GM21619 (cell line): Measurements from ENCODE around the gene NEK11.
"Not testable (repeated sequence)": the region's sequence is repeated elsewhere in the genome, so short reads cannot be mapped to it uniquely, and the experiment has no call there.

Experiments
- ATAC-seq: cut with Tn5 transposase; IDR thresholded peaks from one replicate; pipeline ENCODE4 v1.9.1; 2021; ENCODE audit not compliant: unreplicated experiment

The NEK11 gene

DNA sequence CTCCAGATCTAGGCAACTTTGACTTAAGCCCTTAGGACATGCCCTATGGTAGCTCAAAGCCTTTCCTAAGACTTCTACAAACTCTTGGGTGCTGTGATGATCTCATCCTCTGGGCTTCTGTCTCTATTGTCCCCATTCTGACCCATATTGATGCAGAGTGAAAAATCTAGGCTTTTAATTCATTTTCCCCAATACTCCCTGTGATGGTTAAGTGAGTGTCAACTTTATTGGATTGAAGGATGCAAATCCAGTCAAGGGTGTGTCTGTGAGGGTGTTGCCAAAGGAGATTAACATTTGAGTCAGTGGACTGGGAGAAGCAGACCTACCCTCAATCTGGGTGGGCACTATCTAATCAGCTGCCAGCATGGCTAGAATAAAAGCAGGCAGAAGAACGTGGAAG lies 257.6 kb downstream of the NEK11 start:
- no peak for ATAC-seq

DNA sequence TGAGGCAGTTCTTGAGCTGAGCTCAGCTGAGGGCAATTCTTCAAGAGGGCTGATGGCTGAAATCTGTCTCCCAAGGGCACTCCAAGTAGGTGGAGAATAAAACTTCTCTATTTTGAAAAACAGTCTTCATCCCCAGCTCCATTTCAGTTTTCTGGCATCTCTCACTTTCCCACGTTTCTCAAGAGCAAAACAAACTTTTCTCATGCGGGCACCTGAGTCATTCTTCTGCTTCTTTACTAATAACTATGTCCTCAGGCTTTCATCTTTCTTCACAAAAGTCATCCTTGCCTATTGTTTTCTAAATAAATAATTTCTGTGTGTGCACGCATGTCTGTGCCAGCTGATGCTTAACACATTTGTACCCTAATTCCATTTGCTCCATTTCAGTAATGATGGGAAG lies 258.8 kb downstream of the NEK11 start:
- no peak for ATAC-seq

DNA sequence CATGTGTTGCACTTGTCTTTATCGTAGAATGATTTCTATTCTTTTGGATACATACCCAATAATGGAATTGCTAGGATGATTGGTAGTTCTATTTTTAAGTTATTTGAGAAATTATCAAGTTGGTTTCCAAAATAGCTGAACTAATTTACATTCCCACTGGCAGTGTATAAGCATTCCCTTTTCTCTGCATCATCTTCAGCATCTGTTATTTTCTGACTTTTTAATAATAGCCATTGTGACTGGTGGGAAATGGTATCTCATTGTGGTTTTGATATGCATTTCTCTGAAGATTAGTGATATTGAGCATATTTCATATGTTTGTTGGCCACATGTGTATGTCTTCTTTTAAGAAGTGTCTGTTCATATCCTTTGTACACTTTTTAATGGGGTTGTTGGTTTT lies 273.2 kb downstream of the NEK11 start:
- no peak for ATAC-seq

DNA sequence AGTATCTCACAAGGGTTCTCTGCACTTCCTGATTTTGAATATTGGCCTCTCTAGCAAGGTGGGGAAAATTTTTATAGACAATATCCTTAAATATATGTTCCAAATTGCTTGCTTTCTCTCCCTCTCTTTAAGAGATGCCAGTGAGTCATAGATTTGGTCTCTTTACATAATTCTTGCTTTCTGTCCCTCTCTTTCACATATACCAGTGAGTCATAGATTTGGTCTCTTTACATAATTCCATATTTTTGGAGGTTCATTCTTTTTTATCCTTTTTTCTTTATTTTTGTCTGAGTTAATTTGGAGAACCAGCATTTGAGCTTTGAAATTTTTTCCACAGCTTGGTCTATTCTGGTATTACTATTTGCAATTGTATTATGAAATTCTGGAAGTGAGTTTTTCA lies 277.2 kb downstream of the NEK11 start:
- no peak for ATAC-seq

- ATAC-seq = no peak
Observed at GRCh38 chr3:131304890-131305289, 278.2 kb downstream of the NEK11 start.

- ATAC-seq = no peak
Observed at GRCh38 chr3:131306242-131306641, 279.6 kb downstream of the NEK11 start.

- ATAC-seq = no peak
Observed at GRCh38 chr3:131314318-131314717, 287.6 kb downstream of the NEK11 start.

DNA sequence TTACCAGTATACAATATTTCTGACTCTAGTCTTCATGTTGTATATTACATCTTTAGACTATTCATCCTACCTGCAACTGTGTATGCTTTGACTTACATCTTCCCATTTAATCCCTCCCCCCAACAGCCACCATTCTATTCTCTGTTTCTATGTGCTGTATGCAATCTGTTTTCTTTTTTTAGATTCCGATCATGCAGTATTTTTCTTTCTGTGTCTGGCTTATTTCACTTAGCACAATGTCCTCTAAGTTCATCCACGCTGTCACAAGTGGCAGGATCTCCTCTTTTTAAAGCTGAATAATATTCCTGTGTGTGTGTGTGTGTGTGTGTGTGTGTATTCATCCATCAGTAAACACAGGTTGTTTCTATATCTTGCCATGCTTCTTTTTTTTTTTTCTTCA lies 288.5 kb downstream of the NEK11 start:
- ATAC-seq = no peak

GRCh38 chr3:131317667-131318066 lies 291.0 kb downstream of the NEK11 start:
- no peak for ATAC-seq

GRCh38 chr3:131323014-131323413 lies 296.3 kb downstream of the NEK11 start:
- ATAC-seq = no peak

GRCh38 chr3:131323792-131324191 lies 297.1 kb downstream of the NEK11 start:
- ATAC-seq = no peak

- ATAC-seq = no peak
Observed at GRCh38 chr3:131324923-131325322, 298.2 kb downstream of the NEK11 start.

GRCh38 chr3:131326307-131326706 lies 299.6 kb downstream of the NEK11 start:
- no peak for ATAC-seq

GRCh38 chr3:131328721-131329120 lies 302.0 kb downstream of the NEK11 start:
- no peak for ATAC-seq

GRCh38 chr3:131329774-131330173 lies 303.1 kb downstream of the NEK11 start:
- no peak for ATAC-seq

DNA sequence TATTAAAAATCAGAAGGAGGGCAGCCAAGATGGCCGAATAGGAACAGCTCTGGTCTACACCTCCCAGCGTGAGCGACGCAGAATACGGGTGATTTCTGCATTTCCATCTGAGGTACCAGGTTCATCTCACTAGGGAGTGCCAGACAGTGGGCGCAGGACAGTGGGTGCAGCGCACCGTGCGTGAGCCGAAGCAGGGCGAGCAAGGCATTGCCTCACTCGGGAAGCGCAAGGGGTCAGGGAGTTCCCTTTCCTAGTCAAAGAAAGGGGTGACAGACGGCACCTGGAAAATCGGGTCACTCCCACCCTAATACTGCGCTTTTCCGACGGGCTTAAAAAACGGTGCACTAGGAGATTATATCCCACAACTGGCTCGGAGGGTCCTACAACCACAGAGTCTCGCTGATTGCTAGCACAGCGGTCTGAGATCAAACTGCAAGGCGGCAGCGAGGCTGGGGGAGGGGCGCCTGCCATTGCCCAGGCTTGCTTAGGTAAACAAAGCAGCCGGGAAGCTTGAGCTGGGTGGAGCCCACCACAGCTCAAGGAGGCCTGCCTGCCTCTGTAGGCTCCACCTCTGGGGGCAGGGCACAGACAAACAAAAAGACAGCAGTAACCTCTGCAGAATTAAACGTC lies 304.9 kb downstream of the NEK11 start:
- ATAC-seq = not testable (repeated sequence)

DNA sequence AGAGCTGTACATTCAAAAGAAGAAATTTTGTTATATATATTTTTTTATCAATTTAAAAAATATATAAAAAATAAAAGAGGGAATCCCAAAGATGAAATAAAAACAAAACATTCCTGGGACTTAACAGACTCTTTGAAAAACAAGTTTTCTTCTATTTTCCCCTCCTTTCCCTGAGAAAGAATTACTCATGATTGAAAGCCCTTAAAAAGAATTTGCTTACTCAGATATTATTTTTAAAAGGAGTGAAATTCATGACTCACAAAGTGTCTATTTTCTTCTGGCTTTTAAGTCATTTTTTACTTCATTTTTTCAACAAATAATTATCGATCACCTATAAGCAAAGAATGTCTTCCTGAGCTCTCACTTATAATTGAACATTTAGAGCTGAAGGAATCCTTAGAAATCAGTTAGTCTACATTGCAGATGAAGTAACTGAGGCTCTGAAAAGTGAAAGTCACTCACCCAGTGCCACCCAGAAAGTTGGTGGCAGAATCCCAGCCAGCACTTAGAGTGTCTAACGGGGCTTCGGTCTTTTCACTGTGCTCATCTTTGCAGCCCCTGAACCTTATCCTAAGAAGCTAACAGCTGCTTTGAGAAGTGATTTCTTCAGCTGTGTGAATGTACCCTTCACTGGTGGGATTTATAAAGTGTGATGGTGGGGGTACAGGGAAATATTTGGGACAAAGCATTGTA lies 312.4 kb downstream of the NEK11 start:
- ATAC-seq = no peak

GRCh38 chr3:131341761-131342160 lies 315.1 kb downstream of the NEK11 start:
- no peak for ATAC-seq

- ATAC-seq = no peak
Observed at GRCh38 chr3:131348911-131349310, 322.2 kb downstream of the NEK11 start.

DNA sequence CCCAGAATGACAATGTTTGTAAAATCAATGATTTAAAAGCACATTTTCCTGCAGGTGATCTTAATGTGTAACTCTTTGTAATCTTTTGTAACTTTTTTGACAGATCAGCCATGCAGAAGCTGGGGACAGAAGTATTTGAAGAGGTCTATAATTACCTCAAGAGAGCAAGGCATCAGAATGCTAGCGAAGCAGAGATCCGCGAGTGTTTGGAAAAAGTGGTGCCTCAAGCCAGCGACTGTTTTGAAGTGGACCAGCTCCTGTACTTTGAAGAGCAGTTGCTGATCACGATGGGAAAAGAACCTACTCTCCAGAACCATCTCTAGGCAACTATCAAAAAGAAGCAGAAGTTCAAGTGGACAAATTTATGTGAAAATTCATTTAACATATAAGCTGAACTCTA lies 322.8 kb downstream of the NEK11 start:
- ATAC-seq = no peak

GRCh38 chr3:131349946-131350347 lies 323.3 kb downstream of the NEK11 start:
- ATAC-seq = no peak

GRCh38 chr3:131350506-131350905 lies 323.8 kb downstream of the NEK11 start:
- no peak for ATAC-seq
